ENCODE results near the gene PDZRN4.

PDZRN4 gene

GRCh38 chr12:41348198-41348597 lies 160.1 kb downstream of the PDZRN4 start:
- no peak for DNase-seq (ENCODE audit: low read depth)
- no peak overlapping the region for H3K4me3 ChIP-seq (ENCODE audit: low read depth, low read length)
- no peak for TF ChIP-seq CTCF (IDR thresholded peaks at IDR 0.05; ENCODE audit: low read depth, low read length, missing control alignments)

GRCh38 chr12:41356181-41356580 lies 168.1 kb downstream of the PDZRN4 start:
- TF ChIP-seq CTCF (IDR thresholded peaks at IDR 0.05; ENCODE audit: low read depth, low read length, missing control alignments) = no peak
- H3K4me3 ChIP-seq (ENCODE audit: low read depth, low read length) = no peak overlapping the region
- no peak for DNase-seq (ENCODE audit: low read depth)

GRCh38 chr12:41361738-41362137 lies 173.6 kb downstream of the PDZRN4 start:
- DNase-seq (ENCODE audit: low read depth) = no peak
- no peak overlapping the region for H3K4me3 ChIP-seq (ENCODE audit: low read depth, low read length)
- no peak for TF ChIP-seq CTCF (IDR thresholded peaks at IDR 0.05; ENCODE audit: low read depth, low read length, missing control alignments)

GRCh38 chr12:41362510-41362909 lies 174.4 kb downstream of the PDZRN4 start:
- no peak for TF ChIP-seq CTCF (IDR thresholded peaks at IDR 0.05; ENCODE audit: low read depth, low read length, missing control alignments)
- no peak overlapping the region for H3K4me3 ChIP-seq (ENCODE audit: low read depth, low read length)
- no peak for DNase-seq (ENCODE audit: low read depth)

GRCh38 chr12:41362931-41363330 lies 174.8 kb downstream of the PDZRN4 start:
- no peak overlapping the region for H3K4me3 ChIP-seq (ENCODE audit: low read depth, low read length)
- no peak for DNase-seq (ENCODE audit: low read depth)
- no peak for TF ChIP-seq CTCF (IDR thresholded peaks at IDR 0.05; ENCODE audit: low read depth, low read length, missing control alignments)

- TF ChIP-seq CTCF (IDR thresholded peaks at IDR 0.05; ENCODE audit: low read depth, low read length, missing control alignments) = no peak
- no peak overlapping the region for H3K4me3 ChIP-seq (ENCODE audit: low read depth, low read length)
- DNase-seq (ENCODE audit: low read depth) = no peak
Measured at GRCh38 chr12:41364211-41364610, 176.1 kb downstream of the PDZRN4 start.

- H3K4me3 ChIP-seq (ENCODE audit: low read depth, low read length) = no peak overlapping the region
- no peak for TF ChIP-seq CTCF (IDR thresholded peaks at IDR 0.05; ENCODE audit: low read depth, low read length, missing control alignments)
- DNase-seq (ENCODE audit: low read depth) = no peak
Measured at GRCh38 chr12:41365653-41366171, 177.6 kb downstream of the PDZRN4 start.

Measured in GM12864 (cell line).